Placental epithelial cell (primary cell): ENCODE results near the gene SIRT5. TPM values are rescaled to one million over a fixed set of nuclear protein-coding genes. Genes with fewer than 3 reads are reported as not detected.

Experiments used
- total RNA-seq: library from RNA; depleted of rRNA; stranded (reverse); fragments of >200 nt; gene quantifications from 2 replicates; pipeline ENCODE4 v1.2.3, GENCODE V29; 2012

SIRT5 gene
- 11.7 and 16.5 TPM in 2 replicates for total RNA-seq

GRCh38 chr6:13574571-13575376 lies at the start of gene SIRT5:
TSS of gene SIRT5 (plus strand) at chr6:13574601. CDS start at chr6:13584111, 9,510 bp downstream.

DNA sequence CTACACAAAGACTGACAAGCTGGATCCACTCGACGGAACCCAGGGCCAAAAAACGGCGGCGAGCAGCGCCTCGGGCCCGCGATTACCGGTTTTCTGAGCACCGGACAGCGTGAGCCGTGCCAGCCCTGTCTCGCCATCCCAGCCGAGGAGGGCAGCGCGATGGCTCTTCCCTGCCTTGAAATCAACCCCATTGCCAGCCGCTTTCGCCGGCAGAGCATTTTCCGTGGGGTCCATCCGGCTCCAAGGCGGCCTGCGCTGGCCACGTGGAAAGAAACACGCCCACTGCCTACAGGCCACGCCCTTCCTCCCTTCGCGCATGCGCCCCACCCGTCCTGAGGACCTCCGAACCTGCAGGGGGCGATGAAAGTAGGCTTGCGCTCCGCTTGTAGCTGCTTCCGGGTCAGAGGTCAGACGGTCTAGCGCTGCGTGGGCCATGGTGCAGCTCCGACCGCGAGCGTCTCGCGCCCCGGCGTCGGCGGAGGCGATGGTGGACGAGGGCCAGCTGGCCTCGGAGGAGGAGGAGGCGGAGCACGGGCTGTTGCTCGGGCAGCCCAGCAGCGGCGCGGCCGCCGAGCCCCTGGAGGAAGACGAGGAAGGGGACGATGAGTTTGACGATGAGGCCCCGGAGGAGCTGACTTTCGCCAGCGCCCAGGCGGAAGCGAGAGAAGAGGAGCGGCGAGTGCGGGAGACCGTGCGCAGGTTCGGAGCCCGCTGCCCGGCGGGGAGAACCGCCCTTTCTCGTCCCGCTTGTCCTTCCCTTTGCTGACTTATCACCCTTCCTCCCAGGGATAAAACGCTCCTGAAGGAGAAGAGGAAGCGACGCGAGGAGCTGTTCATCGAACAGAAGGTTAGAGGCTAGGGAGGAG lies 40.8 kb downstream of the SIRT5 start, which contains the start of gene NOL7:
TSS of gene NOL7 (plus strand) at position 410 of the 866 bp plus-strand sequence. CDS start at position 434, 24 bp downstream.

Other genes with a start within 250 kb of the SIRT5 start
- gene TBC1D7, start 246.1 kb upstream of the SIRT5 start, total RNA-seq = 12.2 and 15.4 TPM in 2 replicates
- gene GFOD1, start 87.0 kb upstream of the SIRT5 start, total RNA-seq = 17.7 and 80.6 TPM in 2 replicates
- gene NOL7, start 40.7 kb downstream of the SIRT5 start, total RNA-seq = 34.9 and 38.7 TPM in 2 replicates
- 22.1 and 25.9 TPM in 2 replicates for gene RANBP9, start 137.2 kb downstream of the SIRT5 start, total RNA-seq
- 12.1 and 16.1 TPM in 2 replicates for gene MCUR1, start 240.0 kb downstream of the SIRT5 start, total RNA-seq